GM12874 (cell line): ENCODE measurements around the gene SAP25.

Source experiments
- TF ChIP-seq, protein P1 (sequence below): IDR thresholded peaks from 2 replicates; pipeline ENCODE4 v1.5.1; 2011; ENCODE audit warnings: low read depth, mild to moderate bottlenecking, control low read depth, low read length, moderate library complexity; ENCODE audit not compliant: insufficient read depth

The SAP25 gene

GRCh38 chr7:100577507-100577906 lies 3.8 kb upstream of the SAP25 start:
- TF ChIP-seq, protein P1, sequence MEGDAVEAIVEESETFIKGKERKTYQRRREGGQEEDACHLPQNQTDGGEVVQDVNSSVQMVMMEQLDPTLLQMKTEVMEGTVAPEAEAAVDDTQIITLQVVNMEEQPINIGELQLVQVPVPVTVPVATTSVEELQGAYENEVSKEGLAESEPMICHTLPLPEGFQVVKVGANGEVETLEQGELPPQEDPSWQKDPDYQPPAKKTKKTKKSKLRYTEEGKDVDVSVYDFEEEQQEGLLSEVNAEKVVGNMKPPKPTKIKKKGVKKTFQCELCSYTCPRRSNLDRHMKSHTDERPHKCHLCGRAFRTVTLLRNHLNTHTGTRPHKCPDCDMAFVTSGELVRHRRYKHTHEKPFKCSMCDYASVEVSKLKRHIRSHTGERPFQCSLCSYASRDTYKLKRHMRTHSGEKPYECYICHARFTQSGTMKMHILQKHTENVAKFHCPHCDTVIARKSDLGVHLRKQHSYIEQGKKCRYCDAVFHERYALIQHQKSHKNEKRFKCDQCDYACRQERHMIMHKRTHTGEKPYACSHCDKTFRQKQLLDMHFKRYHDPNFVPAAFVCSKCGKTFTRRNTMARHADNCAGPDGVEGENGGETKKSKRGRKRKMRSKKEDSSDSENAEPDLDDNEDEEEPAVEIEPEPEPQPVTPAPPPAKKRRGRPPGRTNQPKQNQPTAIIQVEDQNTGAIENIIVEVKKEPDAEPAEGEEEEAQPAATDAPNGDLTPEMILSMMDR, result no peak

DNA sequence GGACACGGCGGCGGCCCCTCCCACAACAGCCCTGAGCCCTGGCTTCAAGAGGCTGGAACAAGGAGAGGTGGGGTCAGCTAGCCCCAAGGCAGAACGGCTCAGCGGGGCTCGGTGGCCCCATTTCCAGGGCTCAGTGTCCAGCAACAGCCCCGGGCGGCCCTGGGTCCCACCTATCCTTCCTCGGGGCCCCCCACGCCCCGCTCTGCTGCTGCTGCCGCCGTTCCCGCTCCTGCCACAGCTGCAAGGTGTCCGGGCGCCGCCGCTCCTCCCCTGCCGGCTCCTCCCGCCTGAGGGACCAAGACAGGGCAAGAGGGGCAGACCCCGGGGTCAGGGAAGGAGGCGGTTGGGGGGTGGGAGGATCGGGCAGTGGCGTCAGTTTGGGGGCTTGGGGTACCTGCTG lies 3.4 kb upstream of the SAP25 start:
- TF ChIP-seq, protein P1, result no peak

DNA sequence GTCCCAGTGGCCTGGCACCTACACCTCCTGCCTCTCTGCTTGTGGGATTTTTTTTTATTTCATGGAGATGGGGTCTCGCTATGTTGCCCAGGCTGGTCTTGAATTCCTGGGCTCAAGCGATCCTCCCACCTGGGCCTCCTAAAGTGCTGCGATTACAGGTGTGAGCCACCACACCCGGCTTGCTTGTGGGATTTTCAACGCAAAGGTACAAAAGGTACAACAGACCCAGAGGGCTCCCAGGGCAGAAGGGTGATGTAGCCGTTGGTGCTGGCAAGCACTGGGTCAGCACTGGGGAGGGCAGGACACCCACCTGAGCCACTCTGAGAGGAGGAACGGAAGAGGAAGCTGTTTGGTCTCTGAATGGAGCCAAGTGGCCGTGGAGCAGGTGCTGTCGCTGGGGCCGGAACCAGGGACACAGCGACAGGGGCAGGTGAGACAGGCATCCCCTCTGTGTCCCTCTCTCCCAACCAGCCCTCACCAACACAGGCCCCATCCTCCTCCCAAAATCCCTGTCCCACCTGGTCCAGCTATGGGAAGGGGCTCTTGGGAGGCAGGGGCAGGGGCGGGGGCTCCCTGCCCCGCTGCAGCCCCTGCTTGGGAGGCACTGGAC lies 2.8 kb upstream of the SAP25 start:
- TF ChIP-seq, protein P1, result no peak

DNA sequence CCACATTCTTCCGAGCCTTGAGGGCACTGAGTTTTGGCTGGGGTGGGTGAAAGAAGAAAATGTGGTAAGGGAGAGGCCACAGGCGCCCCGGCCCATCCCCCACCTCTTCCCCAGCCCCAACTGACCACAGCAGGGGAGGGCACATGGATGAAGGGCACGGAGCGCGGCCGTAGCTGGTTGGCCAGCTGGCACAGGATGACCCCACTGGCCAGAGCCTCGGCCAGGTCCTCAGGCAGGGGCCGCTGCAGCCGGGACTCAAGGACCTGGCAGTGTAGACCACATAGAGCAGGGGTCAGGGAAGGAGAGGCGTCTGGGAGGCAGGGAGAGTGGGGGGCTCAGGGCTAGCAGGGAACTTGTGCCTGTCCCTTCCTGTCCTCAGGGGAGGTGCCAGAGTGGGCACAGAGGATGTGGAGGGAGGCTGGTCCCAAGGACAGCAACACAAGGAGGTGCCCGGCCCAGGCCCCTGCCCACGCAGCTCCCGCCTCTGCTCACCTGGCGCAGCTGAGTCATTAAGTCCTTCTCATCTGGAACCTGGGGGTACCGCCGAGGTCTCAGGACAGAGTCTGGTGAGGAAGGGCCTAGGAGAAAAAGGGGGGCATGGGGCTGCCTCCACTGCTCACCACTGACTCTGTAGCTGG lies 2.2 kb upstream of the SAP25 start:
- TF ChIP-seq, protein P1, result no peak

GRCh38 chr7:100575206-100575631 lies 1.5 kb upstream of the SAP25 start:
- TF ChIP-seq, protein P1, result no peak

DNA sequence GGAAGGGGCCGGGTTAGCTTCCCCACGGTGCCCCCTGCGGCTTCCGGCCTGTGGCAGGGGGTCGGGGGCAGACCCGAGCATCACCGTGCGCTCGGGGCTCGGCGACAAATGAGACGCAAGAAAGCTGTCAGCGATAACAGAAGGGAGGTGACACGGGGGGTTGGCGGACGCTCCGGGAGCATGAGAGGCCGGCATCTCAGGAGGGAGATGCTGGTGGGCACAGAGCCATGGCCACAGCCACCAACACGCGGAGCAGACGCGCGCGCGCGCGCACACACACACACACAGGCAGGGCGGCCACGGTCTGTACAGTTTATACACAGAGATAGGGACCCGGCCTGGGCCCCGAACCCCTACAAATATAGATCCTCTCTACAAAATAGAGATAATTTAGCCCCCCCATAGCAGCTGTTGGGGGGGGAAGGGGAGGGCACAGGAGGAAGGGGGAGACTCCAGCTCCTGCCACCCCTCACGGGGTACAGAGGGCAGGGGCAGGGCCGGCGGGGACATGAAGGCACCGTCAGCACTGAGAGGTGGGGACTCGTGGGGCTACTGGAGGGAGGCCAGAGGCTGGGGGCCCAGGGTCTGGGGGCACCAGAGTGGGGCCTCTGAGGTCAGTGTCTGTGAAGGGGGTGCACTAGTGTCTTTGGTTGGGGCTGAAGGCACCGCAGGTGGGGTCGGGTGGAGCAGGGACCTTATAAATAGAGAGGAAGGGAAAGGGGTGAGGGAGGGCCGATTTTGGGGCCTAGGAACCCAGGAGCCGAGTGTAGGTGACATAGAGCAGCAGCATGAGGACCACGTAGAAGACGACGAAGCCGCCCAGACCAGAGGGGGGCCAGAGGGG lies 884 bp upstream of the SAP25 start:
- TF ChIP-seq, protein P1, result no peak

DNA sequence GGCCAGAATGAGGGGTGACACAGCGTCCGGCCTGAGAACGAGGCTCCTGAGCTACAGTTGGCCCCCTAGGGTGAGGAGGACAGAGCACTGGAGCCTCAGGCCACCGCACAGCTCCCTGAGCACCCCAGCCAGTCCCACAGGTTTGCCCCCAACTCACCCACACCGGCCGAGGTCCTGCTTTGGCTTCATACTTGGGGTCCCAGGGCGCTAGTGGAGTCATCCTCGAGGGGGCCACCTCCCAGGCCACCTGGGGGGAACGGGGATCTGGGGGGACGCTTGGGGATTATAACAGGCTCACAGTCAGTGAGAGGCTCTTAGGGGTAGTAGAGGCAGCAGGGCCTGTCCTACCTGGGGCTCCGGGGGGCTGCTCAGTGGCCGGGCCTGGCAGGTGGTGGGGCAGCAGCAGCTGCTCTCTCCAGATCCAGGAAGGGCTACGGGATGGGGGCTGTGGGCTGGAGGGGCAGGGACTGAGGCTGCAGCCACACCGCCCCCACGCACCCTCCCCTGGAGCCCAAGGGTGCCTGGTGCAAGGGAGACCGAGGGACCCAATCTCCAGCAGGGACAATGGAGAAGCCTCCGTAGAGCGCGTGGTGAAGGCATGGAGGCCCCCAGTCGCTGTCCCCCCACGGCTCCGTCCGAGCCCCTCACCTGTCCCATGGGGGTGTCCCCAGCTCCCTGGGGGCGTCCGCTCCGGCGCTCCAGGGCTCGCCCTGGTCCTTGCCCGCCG lies 588 bp downstream of the SAP25 start:
- TF ChIP-seq, protein P1, result no peak
